ENCODE results near the gene PVALB.

GRCh38 chr22:36846271-36846670 lies 29.4 kb upstream of the PVALB start:
- TF ChIP-seq CTCF (IDR thresholded peaks at IDR 0.05; ENCODE audit: insufficient read depth, low read length, poor library complexity, severe bottlenecking) (no peak), EZH2phosphoT487 (conservative IDR thresholded peaks at IDR 0.05; ENCODE audit: low read length) (no peak)
